ENCODE data around the gene HSD17B4. TPM values are rescaled to one million over a fixed set of nuclear protein-coding genes. Genes with fewer than 3 reads are reported as not detected.

Gene HSD17B4
- total and polyA plus RNA-seq, 2 of the 13 experiments (the other 11 are each of a cell fraction or from before 2014, with no cell fraction given) = 178 to 399 TPM

GRCh38 chr5:119402555-119402954 is 49.7 kb upstream of the HSD17B4 start:
- Histone ChIP-seq H3K27ac (ENCODE audit: extremely low read length, insufficient read depth, low read length) (no peak overlapping the region), H3K27me3 (ENCODE audit: control insufficient read depth in 1 of 2, insufficient read depth in 2 of 2, low read length in 2 of 2) (peaks cover 0 to 10% of the 10 kb centered on the region in 2 experiments; a peak in 1 of 5 replicates), H3K9ac (ENCODE audit: insufficient read depth, low read depth, low read length) (no peak overlapping the region), H4K20me1 (ENCODE audit: insufficient read depth, low read length) (no peaks in the 10 kb centered on the region), H3K9me3 (ENCODE audit: low read length) (no peaks in the 10 kb centered on the region), H3K4me3 (replicated peaks in 1 of 3; ENCODE audit: insufficient read depth in 1 of 3, low read depth in 2 of 3, low read length in 3 of 3) (no peak overlapping the region), H3K36me3 (replicated peaks in 1 of 2; ENCODE audit: control insufficient read depth in 1 of 2, insufficient read depth in 2 of 2, low read length in 2 of 2) (no peaks in the 10 kb centered on the region), H3K4me2 (ENCODE audit: low read depth, low read length) (no peak overlapping the region), H3K79me2 (ENCODE audit: insufficient read depth, low read length) (no peaks in the 10 kb centered on the region), H2AFZ (ENCODE audit: low read length) (no peak overlapping the region), H3K4me1 (ENCODE audit: insufficient read depth, low read length) (peaks cover 9% of the 10 kb centered on the region)
- intact Hi-C loops (cut with micrococcal nuclease; ENCODE audit: unreplicated experiment) (no loop called here), in situ Hi-C loops (cut with HindIII; ENCODE audit: extremely low pct_ligation_motif_present, low pct_unique_long_range_greater_than_20kb) (no loop called here)
- POLR2A ChIA-PET = interaction anchor here (1.1 kb wide), 1 partner anchor 134 kb away, joined by 3 read pairs; no protein-coding TSS in a partner anchor
- TF ChIP-seq ATAD3A (CRISPR knock-in tag; IDR thresholded peaks at IDR 0.05) = no peak
- TF ChIP-seq ZNF615 (CRISPR knock-in tag; IDR thresholded peaks at IDR 0.05; ENCODE audit: borderline replicate concordance) = no peak
- TF ChIP-seq RFXAP (CRISPR knock-in tag; IDR thresholded peaks at IDR 0.05; ENCODE audit: borderline replicate concordance) = no peak
- TF ChIP-seq ZBTB3 (CRISPR knock-in tag; IDR thresholded peaks at IDR 0.05; ENCODE audit: borderline replicate concordance, low read depth) = no peak
- no peak for TF ChIP-seq ZNF510 (CRISPR knock-in tag; IDR thresholded peaks at IDR 0.05; ENCODE audit: low read depth)
- no peak for TF ChIP-seq ZNF20 (CRISPR knock-in tag; IDR thresholded peaks at IDR 0.05)
- no peak for TF ChIP-seq NONO (IDR thresholded peaks at IDR 0.05)
- no peak for TF ChIP-seq NONO (CRISPR knock-in tag; conservative IDR thresholded peaks at IDR 0.05)
- TF ChIP-seq ATM (IDR thresholded peaks at IDR 0.05; ENCODE audit: borderline replicate concordance) = no peak
- no peak for TF ChIP-seq ZNF790 (CRISPR knock-in tag; IDR thresholded peaks at IDR 0.05; ENCODE audit: borderline replicate concordance)
- TF ChIP-seq ZNF557 (CRISPR knock-in tag; IDR thresholded peaks at IDR 0.05) = no peak
- no peak for TF ChIP-seq HOMEZ (CRISPR knock-in tag; IDR thresholded peaks at IDR 0.05; ENCODE audit: low read depth)
- TF ChIP-seq TIGD3 (CRISPR knock-in tag; IDR thresholded peaks at IDR 0.05; ENCODE audit: borderline replicate concordance) = no peak
- TF ChIP-seq SIN3B (IDR thresholded peaks at IDR 0.05; ENCODE audit: low read length) = no peak
- TF ChIP-seq ZNF709 (CRISPR knock-in tag; IDR thresholded peaks at IDR 0.05) = no peak
- TF ChIP-seq KLF9 (CRISPR knock-in tag; IDR thresholded peaks at IDR 0.05; ENCODE audit: low read depth) = no peak
- TF ChIP-seq ZBTB42 (CRISPR knock-in tag; IDR thresholded peaks at IDR 0.05) = no peak
- CTCF ChIA-PET (ENCODE audit: low intra/inter-chr PET ratio, low total read pairs) = no interaction called here
- DNase-seq (ENCODE audit: low spot score) = no peak
- no peak for ATAC-seq
- no TSS peak for BruUV-seq (replicated peaks)
- no peak for FAIRE-seq
- 47% methylated on average over 4 of the region's 4 CpGs for WGBS (ENCODE audit: low lambda C conversion rate)
